HG02678 (cell line): Measurements from ENCODE around the gene EPHA7.

Experiments used
- ATAC-seq: cut with Tn5 transposase; IDR thresholded peaks from one replicate; pipeline ENCODE4 v1.9.1; 2021; ENCODE audit warnings: mild to moderate bottlenecking, moderate library complexity; ENCODE audit not compliant: unreplicated experiment

Gene EPHA7

DNA sequence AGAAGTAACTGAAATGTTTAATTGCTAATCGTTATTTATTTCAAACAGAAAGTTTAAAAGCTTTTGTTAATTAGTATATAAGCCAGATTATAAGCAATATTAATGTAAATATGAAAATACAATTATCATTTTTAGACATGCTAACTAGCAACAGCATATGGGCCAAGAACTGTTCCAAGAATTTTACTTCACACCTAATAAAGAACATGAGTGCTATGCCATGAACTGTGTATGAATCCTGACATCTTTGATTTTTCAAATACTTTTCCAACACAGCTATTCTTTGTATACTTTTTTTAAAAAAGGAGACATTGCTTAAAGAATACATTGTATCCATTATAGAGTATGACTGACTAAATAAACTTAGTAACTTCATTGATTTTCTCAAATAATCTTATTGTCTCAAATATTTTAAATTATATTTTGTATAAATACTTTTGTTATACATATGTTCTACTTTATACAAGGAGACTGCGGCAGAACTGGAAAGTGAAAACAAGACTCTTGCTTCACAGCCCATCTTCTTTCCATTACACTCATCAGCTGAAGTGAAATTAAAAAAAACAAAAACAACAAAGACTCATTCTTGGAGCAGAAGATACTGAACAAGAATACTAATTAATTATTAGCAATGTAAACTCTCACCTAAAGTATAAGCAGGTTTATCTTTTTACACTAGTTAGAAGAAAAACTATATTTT lies 89.9 kb downstream of the EPHA7 start:
- no peak for ATAC-seq

DNA sequence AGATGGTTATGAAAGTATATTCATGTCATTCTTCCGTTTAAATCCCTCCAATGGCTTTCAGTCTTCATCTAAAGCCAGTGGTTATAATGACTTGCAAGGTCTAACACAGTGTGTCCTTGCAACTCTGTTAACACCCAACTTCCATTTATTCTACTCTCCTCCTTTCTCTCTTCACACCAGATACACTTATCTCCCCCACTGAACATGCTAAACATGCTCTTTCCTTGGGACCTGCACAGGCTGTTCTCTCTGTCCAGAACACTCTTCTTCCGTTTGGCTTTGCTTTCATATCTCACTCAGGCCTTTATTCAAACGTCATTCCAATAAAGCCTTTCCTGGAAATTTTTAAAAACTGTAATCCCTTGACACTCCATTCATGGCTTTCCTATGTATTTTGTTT lies 91.5 kb downstream of the EPHA7 start:
- no peak for ATAC-seq

DNA sequence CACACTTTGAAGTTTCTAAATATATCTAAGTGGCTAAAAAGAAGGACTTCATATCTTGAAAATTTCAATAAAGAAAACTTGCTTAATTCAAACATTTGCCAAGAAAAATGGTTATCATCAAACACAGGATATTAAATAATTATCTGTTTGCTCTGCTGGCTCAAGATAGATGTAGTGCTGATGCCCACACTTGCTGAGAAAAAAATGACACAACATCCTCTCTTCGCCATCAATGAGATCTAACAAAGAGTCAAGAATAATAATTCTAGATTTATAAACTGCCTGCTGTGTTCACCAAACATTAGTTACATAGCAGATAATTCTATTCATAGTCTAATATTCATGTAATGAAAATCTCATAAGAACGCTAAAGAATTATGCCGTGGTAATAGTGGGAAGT lies 93.6 kb downstream of the EPHA7 start:
- no peak for ATAC-seq

DNA sequence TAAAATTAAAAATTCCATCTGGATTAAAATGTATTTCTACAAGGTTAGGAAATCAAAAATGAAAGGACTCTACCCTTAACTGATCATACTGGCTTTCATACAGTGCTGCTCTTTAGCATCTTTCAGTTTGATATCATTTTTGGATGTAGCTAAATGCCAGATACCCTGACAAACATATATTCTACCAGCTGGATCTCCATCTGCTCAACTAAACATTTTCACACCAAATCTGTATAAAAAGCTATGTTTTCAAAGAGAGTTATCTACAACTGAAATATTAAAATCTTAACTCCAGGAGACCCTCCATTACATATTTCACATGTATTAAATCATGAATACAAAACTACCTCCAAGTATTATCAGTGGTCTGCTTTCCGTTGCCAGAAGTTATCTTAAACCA lies 95.7 kb downstream of the EPHA7 start:
- ATAC-seq = no peak

DNA sequence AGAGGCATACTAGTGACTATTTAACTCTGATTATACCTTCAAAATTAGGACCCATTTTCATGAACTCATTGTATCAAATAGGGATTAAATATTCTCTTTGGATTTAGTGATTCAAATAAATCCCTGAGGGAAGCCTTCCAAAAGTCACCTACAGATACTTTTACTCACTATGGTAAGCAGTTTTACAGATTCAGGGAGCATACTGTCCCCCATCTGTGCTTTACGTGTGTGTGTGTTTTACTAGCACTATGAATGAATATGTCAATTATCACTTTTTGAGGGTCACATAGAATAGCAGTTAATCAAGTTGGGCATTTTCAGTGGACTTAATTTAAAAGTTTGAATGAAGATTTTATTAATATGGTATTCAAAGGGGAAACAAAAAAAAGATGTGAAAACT lies 96.7 kb downstream of the EPHA7 start:
- ATAC-seq = no peak

DNA sequence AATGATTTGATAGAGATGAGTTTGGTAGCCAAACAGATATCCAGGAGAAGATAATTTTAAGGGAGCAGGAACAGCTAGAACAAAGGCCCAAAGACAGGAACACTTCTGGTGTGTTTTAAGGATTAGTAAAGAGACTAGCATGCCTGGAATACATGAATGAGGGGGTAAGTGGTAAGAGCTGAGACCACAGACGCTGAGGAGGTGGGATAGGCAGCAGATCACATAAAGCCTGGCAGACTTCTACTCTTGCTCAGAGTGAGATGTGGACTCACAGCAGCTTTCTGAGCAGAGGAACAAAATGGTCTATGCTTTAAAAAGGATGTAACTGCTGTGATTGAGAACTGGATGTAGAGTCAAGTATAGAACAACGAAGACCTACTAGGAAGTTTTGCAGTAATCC lies 100.1 kb downstream of the EPHA7 start:
- no peak for ATAC-seq

DNA sequence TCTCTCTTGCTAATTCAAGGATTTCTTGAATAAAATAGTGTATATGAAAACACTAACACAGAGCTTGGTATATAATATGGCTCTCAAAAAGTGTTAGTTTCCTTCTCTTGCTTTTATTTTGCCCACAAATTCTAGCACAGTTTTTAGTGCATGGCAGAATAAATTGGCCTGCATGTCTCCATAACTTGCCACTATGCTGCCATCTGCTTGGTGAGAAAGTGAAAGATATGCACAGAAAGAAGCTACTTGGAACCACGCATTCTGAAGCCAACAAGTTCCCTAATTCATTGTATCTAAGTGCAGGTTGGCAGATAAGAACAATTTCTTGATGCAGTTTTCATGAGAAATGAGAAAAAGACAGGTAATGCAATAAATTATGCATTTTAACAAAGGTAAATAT lies 101.2 kb downstream of the EPHA7 start:
- ATAC-seq = no peak

DNA sequence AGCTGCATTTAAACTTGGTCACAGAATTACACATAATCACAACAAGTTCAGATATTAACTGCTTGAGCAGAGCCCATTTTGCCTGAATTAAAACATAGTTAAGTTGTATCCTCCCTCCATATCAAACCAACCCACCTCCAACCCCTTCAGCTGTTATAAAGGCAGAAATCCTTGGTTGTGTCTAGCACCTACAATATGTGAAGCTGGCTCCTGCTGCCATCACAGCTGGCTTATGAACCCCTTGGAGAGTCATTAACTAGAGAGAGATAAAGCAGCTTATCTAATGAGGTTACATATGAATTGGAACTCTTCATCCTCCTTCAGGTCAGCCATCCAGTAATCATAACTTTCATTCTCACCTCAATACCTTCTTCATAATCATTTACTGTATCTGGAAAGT lies 101.8 kb downstream of the EPHA7 start:
- ATAC-seq = no peak

DNA sequence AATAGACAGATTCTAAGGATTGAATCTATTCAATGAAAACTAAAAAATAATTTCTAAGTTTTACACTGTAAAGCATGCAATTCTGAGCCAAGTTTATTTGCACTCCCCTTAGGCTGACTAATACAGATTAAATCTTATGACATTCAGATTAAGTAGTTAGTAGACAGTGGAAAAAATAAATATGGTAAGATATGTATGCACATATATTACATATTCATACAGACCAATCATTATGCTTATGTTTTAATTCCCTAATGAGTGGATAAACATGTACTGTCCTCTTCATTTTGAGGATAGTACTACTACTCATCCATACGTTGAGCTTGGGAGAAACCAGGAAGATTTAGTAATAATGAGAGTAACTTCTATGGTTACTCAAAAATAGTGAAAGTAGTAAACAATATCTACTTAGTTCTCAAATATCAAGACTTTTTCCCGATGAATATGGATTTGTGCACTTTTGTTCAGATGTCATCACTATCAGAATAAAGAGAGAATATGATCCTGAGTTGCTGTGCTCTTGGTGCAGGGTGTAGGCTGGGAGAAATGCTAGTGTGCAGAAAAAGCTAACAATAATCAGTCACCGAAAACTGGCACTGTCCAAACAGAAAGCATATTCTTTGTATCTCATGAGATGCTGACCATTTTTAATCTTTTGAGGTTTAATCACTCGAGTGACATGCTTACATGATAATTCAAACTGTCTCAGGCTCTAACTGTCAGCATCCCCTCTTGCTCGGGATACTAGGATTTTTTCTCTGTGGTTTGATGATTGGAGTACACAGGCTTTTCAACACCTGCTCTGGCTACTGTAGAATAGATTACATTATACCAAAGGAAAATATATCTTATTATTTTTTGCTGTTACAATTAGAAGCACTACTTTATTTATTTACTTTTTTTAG lies 111.6 kb downstream of the EPHA7 start:
- ATAC-seq = no peak

DNA sequence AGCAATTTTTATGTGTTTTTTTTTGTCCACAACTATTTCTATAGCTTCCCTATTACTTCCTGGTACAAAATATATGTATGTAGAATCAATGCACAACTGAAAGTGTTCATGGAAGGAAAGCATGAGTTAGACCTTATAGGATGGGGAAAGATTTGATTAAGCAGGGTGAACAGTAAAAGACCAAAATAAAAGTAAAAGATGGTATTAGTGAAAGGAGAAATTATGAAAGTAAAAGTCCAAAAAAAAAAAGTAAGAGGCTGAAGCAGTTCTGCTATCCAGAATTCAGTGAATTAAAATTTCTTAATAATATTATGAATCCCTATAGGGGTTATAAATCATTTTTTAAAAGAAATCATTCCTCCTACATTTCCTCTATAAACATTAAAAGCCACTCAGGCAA lies 114.3 kb downstream of the EPHA7 start:
- ATAC-seq = no peak

DNA sequence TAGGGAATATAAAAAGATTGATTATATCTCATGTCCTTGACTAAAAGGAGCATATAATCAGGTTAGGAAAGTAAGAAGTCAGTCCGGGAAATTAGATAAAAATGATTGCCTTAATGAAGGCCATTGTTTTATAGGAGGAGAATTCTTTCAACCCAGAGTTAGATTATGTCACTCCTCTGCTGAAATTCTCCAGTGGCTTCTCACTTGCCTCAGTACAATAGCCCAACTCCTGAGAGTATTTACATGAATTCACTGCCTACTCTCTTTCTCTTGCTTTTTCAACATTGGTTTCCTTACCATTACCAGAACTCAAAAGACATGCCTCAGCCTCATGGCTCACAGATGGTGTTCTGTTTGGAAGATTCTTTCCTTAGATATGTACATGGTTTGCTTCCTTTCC lies 114.9 kb downstream of the EPHA7 start:
- ATAC-seq = no peak

DNA sequence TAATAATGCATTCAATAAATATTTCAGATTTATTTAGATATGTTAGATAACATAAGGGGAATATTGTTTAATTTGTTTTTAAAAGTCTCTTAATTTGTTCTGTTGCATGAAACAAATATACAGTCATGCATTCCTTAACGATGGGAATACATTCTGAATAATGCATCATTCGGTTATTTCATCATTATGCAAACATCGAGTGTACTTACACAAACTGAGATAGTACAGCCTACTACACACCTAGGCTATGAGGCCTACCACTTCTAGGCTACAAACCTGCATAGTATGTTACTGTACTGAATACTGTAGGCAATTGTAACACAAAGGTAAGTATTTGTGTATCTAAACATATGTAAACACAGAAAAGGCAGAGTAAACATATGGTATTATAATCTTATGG lies 118.7 kb downstream of the EPHA7 start:
- ATAC-seq = no peak

DNA sequence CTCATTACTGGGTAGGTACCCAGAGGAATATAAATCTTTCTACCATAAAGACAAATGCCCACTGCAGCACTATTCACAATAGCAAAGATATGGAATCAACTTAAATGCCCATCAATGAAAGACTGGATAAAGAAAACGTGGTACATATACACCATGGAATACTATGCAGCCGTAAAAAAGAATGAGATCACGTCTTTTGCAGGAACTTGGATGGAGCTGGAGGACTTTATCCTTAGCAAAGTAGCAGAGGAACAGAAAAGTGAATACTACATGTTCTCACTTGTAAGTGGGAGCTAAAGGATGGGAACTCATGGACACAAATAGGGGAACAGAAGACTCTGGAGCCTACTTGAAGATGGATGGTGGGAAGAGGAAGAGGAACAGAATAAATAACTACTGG lies 119.7 kb downstream of the EPHA7 start:
- no peak for ATAC-seq

DNA sequence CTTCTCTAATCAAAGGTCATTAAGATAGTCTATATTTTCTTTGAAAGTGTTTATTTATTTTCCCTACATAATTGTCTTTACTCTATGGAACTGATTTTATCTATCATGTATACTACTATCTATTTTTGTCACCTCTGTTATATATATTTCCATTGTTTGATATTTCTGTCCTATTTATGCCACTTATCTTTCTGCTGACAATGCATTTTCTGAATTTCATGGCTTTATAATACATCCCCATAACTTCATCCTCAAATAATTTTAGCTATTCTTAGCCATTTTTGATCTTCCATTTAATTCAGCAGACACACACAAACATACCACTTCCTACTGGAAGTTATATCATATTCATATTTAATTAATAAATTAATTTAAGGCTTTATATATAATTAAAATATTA lies 123.7 kb downstream of the EPHA7 start:
- no peak for ATAC-seq

DNA sequence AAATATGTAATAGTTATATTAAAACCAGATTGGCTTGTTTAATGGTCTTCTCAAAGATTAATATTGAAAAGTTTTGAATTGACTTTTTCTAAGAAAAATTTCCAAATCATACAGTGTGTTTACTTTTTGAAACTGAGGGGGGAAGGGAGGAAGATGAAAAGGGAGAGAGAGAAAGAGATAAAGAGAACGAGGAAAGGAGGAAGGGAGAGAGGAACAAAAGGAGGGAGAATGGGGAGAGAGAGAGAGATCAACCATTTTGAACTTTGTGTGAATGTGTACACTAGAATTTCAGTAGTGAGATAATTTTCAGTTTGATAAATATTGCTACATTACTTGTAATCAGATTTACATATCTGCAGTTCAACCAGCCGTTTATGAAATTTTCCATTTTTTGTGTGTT lies 124.5 kb downstream of the EPHA7 start:
- ATAC-seq = no peak

DNA sequence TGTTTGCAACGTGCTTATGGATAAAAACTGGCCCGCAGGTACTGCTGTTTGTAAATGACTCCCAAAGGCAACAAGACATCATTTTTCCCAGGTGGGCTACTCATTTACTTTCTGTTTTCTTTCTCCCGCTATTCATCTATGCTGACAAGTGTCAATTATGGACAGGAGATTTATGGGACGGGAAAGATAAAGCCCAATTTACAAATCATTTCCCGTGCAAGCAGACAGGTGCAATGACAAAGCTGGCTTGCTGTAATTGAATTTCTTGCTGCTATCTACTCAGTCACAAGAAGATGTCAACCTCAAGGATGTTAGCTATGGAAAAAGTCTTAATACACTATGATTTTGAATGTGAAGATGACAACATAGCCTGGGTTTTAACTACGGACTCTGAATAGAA lies 125.5 kb downstream of the EPHA7 start:
- no peak for ATAC-seq

DNA sequence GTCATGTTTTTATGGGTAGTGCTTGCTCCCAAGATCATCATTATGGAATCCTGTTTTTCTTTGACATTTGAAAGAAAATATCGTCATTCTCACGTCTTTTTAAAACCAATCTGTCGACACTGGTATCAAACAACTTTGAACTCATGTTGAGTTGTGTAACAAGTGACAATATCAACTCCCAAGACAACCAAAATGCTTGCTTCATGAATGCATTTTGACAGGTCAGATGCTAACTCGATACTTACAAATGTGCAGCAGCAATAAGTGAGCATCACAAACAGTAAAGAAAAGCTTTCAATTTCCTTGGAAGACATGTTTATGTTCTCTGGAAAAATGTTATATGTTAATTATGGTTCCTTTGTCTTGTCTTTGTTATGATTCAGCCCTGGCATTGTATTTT lies 125.9 kb downstream of the EPHA7 start:
- no peak for ATAC-seq

DNA sequence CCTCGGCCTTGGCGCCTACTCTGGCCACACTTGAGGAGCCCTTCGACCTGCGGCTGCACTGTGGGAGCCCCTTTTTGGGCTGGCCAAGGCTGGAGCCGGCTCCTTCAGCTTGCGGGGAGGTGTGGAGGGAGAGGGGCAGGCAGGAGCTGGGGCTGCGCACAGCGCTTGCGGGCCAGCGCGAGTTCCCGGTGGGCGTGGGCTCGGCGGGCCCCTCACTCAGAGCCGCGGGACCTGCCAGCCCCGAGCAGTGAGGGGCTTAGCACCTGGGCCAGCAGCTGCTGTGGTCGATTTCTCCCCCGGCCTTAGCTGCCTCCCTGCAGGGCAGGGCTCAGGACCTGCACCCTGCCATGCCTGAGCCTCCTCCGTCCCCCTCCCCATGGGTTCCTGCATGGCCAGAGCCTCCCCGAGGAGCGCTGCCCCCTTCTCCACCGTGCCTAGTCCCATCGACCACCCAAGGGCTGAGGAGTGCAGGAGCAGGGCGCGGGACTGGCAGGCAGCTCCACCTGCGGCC lies 136.8 kb downstream of the EPHA7 start:
- no peak for ATAC-seq

DNA sequence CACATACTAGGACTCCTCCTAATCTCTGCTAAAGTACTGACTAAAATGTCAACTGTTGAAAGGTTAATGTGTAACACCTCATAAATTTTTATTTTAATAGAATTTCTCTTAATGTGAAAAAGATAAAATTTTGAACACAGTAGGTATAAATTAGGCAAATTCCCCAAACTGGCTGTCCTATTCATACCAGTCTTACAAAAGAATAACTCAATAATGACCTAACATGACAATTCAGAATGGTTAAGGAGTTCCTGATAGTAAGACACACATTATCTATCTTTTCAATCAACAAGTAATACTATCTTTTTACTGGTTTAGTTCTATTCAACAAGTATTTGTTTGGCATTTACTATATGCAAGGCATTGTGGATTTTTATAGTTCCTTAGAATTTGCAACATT lies 141.1 kb downstream of the EPHA7 start:
- no peak for ATAC-seq

DNA sequence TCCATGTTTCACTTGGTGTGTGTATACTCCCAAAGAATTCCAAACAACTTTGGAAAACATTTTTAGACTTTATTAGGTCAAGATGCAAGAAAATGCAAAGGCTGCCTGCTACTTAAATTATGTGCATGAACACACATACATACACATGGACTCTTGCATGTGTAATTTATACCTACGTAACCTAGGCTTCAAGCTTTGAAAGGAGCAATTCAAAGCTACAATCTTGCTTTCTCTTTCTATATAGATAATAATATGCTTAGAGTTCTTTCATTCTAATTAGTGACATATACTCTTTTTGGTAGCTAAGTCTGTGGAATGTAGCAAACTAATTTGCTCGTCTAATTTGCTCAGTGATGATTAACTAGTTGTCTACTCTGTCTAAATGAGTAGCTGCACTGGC lies 146.5 kb downstream of the EPHA7 start:
- no peak for ATAC-seq

DNA sequence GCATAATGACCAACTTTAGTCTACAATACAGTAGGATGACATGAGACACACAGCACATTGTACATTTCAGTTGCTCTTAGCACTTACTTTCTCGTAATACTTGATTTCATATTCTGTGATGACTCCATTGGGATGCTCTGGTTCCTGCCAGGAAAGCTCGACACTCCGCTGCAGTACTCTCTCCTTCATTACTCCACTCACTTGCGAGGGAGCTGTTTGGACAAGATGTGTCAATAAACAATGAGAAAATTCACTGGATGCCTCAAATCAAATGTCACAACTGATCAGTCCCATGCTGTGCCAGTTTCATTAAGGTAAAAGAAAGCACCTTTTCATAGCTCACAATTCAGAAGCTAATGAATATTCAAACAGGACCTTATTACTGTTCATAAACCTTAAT lies 147.1 kb downstream of the EPHA7 start:
- ATAC-seq = no peak

DNA sequence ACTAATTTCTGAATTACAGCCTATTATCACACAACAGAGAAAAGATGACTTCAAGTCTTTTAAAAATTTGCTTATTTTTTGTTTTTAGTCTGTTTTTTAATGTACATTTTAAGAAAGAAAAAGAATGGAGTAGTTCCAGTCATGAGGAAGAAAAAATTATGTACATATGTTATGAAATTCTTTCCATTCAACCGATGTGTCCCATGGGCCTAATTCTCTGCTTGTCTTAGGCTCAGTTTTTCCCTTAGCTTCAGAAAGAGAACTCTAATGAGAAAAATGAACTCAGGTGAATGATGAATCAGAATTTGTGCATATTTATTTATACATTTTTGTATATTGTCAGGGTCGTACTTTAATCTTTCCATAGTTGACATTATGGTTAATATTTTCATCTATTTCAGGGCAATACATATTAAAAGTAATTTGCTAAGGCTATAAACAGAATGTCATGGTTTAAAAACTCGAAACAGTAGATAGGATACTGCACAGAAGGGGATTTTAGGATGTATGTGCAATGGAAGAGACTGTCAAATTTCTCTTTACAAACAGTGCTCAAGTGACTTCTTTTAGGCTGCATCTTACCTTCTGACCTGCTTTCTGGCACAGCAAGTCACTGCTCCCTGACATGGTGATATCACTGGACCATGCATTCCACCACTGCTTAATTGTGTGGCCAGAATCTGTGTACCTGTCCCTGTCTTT lies 153.1 kb downstream of the EPHA7 start:
- ATAC-seq = no peak
